Measurements from ENCODE around the gene RAB3IL1.

GRCh38 chr11:61861634-61862033 is 55.7 kb downstream of the RAB3IL1 start:
- TF ChIP-seq POLR2A (IDR thresholded peaks at IDR 0.05), result no peak
- TF ChIP-seq, protein P1, sequence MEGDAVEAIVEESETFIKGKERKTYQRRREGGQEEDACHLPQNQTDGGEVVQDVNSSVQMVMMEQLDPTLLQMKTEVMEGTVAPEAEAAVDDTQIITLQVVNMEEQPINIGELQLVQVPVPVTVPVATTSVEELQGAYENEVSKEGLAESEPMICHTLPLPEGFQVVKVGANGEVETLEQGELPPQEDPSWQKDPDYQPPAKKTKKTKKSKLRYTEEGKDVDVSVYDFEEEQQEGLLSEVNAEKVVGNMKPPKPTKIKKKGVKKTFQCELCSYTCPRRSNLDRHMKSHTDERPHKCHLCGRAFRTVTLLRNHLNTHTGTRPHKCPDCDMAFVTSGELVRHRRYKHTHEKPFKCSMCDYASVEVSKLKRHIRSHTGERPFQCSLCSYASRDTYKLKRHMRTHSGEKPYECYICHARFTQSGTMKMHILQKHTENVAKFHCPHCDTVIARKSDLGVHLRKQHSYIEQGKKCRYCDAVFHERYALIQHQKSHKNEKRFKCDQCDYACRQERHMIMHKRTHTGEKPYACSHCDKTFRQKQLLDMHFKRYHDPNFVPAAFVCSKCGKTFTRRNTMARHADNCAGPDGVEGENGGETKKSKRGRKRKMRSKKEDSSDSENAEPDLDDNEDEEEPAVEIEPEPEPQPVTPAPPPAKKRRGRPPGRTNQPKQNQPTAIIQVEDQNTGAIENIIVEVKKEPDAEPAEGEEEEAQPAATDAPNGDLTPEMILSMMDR (IDR thresholded peaks at IDR 0.05), result no peak
- TF ChIP-seq POLR2AphosphoS5 (IDR thresholded peaks at IDR 0.05), result no peak

All from breast epithelium (tissue), 3 donors.